ENCODE measurements around the gene PARD3.

PARD3 gene

DNA sequence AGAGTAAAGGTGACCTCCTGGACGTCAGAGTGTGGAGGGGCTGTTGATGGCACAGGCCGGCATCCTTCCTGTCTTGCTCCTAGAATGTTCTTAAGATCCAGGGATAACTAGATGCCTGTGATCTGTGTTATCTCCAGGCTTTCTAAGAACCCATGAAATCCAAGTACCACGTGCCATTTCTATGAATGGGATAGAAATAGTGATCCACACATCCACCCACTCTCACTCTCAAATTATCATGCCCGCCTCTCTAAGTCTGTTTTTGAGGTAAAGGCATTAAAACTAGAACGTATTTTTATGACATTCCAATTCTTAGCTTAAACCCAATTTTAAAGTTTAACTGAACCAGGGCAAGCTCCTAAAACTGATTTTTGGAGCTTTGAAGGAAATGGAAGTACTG lies 622.5 kb downstream of the PARD3 start:
- no peak for DNase-seq

DNA sequence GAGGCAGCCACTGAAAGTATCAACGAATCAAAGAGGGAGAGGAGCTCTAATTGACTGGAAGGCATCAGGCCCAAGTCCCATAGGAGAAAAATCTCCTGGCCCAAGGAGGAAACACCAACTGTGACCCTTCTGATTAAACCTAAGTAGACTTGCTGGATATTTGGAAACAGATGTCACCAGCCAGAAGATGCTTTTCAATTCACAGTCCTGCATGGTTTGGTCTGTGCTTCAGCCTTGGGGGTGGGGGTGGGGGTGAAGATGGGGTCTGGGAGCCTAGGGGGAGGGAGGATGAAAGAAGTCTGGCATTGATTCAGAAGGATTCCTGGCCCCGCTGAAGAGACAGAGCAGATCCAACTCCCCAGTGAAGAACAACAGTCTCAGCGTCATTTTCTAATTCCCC lies 623.7 kb downstream of the PARD3 start:
- DNase-seq: no peak

DNA sequence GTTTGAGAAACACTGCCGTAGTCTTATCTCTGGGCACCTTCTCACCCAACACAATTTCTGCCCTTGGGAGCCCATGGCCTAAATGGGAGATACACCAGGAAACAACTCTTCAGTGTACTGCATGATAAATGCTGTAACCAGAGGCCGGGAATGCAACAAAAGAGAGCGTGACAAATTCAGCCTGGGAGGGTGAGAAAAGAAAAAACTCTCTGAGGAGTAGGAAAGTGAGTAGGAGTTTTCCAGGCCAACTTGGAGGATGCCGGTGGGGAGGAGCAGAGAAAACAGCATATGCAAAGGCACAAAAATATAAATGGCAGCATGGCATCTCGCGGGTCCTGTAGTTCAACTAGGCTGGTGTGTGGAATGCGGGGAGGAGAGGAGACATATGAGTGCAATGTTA lies 624.5 kb downstream of the PARD3 start:
- DNase-seq: no peak

DNA sequence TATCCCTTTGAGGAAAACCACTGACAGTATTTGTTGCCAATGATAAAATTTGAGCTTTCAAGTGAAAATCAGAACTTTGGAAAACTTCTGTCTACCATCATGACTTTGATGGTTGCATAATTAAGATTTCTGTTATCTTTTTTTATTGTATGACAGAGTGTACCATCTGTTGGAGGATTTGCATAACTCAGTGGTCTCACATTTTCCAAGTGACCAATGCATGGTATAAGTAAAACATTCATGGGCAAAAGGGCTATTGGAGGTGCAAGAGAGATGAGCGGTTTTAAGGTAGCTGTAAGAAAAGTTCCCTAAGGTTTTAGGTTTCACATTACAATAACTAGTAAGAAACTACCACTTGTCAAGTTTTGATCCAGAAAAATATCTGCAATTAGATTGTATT lies 625.3 kb downstream of the PARD3 start:
- DNase-seq: no peak

DNA sequence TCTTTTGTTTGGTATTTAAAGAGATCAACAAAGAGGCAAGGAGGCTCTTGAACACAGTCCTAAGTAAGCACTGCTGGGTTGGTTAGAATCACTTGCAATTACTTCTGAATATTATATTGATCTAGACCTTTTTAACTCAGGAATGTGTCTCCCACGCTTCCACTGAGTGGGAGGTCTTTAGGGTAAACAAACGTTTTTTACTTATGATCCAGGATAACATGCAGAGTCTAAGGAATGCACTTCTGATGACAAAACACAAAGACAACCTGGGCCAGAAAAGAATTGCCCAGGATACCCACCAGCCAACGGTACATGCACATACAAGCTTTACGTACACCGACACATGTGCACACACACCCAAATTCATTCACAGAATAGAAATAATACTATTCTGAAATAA lies 626.9 kb downstream of the PARD3 start:
- DNase-seq: no peak

DNA sequence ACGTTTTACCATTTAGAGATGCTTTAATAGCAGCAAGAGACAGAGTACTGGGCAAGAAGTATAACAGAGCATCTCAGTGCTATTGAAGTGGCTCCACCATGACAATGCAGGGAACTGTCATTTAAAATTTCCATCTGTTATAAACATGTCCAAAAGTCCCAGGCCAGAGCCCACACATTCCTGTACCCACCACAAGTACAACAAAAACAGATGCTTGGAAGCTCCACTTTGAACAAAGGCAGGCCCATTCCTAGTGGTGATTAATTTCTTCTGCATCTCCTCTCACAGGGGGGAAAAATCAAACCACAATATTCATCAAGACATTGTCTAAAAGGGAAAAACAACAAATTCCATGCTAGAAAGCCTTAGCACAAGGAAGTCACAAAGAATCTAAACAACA lies 627.9 kb downstream of the PARD3 start:
- no peak for DNase-seq

DNA sequence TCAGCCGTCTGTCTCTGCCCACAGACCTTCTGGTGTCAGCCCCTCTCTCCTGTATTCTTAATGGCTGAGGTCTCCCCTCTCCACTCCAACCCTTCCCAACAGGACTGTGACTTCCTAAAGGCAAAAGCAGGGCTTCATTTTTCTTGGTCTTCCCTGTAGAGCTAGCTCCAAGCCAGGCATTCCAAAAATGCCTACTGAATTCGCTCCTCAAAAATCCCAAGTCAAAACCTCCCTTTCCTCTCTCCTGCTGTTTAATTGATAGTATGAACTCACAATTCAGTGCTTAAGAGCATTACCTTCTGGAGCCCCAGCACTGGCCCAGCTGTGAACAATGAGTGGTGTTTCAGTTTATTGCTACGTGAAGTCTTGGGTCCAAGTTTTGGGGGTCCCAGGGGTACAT lies 628.4 kb downstream of the PARD3 start:
- DNase-seq: no peak

DNA sequence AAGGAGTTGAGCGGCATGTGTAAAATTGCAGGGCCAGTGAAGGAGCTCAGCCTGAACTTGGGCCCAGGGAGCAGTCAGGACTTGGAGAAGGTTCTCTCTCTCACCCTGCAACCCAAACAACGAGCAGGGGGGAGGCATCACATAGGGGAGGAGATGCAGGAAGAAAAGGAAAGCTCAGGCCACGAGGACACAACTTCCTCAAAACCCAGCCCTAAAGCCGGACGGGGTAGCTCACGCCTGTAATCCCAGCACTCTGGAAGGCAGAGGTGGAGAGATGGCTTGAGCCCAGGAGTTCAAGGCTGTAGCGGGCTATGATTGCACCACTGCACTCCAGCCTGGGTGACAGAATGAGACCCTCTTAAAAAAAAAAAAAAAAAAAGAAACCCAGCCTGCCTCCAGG lies 629.1 kb downstream of the PARD3 start:
- no peak for DNase-seq

DNA sequence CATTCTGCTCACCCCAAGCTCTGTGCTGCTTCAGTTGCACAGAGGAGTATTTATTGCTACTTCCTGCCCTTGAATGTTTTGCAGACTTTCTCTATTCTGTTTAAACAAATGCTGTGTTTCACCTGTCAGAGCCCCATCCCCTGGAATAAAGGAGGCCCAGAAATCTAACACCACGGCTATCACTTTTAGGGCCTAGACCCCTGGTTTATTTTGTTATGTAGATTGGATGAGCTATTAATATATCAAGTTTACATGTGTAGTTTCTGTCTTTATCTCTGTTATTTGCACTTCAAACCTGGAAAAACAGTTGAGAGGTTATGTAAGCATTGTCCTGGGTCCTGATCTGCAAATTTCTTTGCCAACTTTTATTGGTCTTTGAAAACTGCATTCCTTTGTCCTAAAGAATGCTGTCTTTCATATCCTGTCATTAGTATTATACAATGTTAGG lies 630.1 kb downstream of the PARD3 start:
- DNase-seq: no peak

DNA sequence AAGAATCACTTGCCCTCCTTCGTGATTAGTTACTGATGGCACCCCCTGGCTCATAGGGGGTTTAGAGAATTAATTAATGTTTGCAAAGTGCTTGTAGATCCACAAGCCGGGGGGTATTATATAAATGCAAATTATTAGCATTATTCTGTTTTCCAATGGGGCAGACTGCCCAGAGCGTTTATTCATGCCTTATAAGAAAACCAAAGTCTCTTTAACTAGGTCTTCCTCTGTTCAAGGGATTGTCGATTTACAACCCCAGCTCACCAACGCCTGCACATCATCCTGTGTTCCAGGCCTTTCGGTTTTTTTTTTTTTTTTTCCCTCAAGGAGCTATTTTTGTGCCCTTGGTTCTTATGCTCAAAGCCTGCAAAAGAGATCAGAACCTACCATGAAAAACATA lies 630.7 kb downstream of the PARD3 start:
- no peak for DNase-seq

DNA sequence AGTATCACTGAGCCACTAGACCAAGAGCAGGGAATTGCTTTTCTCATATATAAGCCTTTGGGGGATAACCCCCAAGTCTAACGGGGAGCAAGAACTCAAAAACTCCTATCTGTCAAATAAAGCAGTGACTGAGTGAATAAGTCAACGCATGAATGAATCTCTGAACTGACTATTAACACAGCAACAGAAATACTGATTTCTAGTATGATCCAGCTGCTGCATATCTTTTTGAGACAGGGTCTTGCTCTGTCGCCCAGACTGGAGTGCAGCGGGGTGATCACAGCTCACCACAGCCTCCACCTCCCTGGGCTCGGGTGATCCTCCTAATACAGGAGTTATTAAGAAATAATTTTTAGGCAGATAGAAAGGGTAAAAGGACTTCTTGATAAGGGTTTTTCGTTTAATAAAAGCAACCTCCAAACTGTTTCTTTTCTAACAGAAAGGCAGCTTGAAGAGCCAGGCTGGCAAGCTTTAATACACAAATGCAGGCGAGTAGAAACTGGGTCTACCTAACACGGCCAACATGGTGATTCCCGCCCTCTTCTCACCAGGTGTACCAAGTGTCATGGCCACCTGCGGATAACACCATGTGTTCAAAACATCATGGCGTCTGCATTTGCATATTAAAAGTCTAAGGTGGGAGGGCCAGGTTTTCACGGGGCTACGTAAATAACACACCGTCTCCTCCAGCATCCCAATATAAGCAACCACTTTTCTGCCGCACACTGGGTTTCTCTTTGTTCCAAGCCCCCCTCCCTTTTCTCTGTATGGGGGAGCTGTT lies 631.9 kb downstream of the PARD3 start:
- no peak for DNase-seq

DNA sequence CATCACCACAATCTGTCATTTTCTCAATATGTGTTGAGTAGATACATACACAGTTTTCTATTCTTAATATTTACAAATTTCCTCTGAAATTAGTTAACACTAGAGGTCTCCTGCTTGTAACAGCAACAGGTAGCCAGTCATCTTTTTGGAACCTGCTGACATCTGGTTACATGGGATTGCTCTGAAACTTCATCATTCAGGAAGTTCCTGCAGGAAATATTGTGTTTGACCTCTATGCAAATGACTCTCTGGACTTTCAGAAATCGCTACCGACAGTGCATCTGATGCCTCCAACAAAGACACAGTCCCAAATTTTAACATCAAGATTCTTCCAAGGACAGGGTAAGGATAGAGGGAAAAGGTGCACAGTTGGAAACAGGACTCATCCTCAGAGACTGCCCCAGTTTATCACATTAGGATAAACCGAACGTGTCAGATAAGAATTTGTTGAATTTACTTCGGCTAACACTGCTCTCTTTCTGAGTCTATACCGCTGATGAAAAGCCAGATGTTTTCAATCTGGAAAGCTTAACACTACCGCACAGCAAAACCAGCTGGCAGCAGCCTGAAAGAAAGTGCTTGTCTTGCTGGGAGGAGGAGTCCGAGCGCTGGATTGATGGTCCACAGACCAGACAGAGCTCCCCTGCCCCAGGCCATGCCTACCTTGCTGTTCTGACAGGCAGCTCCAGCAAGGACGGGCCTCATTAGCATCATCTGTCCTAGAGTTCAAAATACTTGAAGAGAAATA lies 633.4 kb downstream of the PARD3 start:
- no peak for DNase-seq

DNA sequence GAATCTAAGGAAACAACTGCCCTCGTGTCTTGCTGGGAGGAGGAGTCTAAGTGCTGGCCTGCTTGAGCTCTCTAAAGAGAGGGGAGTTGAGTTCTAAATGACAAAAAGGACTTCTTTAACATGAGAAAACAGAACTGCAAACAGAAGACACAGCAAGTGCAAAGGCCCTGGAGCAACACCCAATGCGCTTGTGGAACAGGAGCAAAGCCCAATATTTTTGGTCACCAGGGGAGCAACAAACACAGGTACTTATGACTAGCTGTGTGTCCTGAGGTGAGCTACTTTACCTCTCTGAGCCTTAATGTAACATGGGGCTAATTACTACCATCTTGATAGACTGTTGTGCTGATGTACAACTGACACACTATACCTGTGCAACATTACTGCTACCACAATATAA lies 634.3 kb downstream of the PARD3 start:
- no peak for DNase-seq

DNA sequence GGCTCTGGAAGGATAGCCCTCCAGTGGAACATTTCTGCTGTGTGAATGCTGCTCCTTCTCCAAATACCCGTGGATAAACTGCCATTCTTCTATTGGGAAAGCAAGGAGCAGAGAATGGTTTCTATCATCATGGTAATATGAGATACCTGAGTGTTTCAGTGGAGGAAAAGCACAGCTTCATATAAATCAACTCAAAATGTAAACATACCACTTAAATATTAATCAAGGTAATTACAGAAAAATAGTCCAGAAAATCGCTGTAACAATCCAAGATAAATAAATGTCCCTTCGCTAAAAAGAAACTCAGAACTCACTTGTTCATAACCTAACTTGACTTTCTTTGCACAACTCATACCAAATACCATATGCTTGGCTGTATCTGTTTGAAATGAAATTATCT lies 635.8 kb downstream of the PARD3 start:
- DNase-seq: no peak

DNA sequence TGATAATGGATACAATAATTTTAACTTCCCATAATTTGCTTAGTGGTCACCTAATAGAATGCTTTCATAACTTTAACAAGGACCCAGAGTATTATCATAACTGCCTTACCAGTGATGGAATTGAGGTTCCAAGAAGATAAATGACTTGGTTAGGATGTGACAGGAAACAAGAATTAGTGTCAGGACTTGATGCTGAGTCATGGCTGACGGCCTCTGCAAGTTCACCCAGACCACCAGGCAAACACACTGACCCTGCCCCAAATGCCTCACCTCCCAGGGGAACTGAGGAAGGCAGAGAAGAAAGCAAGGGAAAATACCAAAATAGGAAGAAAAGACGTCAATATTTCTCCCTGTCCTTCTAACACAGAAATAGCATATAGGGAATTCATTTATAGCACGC lies 636.3 kb downstream of the PARD3 start:
- no peak for DNase-seq

DNA sequence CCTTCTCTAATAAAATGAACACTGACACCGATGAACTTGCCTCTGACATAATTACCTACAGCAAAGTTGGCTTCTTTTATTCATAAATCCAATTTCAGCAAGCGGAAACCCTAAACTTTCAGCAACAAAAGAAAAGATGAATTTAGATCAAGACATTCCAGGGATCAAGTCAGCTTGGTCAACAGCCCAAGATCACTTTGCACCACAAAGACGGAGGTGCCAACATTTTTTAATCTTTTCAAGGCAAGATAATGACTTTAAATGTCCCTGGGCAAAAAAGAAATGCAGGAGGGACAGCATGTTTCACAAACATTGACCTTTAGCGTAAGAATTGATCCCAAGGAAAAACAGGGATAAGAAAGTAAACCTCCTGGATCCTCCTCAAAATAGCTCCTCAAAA lies 636.9 kb downstream of the PARD3 start:
- no peak for DNase-seq

DNA sequence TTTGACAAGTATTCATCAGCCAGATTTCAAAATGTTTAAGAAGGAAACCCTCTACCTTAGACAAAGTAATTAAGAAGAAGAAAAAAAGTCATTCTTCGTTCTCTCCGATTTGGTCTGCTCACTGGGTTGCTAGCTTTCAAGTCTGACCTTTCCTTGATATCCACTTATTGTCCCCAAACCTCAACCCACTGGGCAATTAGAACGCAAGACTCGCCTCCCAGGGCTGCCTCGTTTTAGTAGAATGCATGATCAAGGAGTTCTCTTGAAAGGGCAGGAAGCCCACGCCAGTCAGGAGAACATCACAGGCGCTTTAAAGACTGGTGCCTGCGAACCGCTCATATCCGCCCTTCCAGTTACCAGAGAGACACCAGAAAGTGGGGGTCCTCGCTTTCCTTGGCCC lies 637.7 kb downstream of the PARD3 start:
- DNase-seq: no peak

DNA sequence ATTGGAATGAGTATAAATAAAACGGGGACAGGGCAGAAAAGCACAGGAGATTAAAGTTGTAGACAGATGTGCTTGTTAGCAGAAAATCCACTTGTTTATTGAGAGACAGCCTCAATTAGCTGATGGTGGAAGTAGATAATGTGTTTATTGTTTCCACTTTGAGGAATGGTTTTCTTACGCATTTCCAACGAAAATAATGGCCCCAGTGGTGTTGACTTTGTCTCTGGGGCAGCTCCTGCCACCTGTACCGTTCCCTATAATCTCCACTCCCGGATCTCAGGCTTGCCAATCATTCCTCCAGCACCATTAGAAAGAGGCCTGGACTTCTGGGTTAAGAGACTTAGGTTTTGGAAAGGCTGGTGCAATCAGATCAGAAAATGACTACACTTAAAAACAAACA lies 638.7 kb downstream of the PARD3 start:
- DNase-seq: no peak

DNA sequence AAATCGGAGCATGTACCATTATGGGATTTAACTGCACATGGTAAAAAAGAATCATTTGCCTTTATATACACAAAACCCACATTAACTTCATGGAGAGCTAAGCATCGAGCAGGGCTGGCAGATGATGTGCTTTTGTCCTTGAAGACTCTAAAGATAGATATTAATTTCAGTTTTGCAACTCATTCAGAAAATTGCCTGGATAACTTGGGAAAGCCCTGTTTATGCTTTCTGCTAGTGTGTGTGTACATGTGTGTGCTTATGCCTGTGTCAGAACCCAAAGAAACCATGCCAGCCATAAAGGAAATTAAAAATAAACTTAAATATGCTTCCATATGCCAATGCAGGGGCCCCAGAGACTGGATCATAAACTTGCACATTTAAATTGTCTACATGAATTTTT lies 640.0 kb downstream of the PARD3 start:
- DNase-seq: no peak

DNA sequence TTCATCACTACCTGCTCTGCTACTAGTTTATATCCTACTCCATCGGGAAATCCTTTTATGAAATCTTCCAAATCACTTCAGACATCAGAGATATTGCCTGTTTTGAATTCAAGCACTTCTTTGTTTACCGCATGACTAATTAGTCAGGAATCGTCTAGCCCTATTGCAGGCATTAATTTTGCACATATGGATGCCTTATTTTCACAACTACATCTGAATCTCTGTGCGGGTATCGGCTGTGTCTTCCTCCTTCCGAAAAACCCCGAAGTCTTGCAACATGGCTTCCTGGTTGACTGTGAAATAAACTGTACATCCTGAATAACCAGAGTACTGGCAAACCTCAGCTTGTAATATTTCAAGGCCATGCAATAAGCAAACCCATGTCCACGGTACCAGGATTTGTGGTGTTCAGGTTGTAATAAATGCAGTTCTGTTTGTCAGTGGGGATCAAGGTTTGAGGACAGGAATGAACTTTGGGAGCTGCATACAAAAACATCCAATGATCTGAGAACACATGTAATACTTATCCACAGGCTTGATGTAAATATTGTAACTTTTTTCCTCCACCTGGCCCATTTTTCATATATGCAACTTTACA lies 642.1 kb downstream of the PARD3 start:
- no peak for DNase-seq

DNA sequence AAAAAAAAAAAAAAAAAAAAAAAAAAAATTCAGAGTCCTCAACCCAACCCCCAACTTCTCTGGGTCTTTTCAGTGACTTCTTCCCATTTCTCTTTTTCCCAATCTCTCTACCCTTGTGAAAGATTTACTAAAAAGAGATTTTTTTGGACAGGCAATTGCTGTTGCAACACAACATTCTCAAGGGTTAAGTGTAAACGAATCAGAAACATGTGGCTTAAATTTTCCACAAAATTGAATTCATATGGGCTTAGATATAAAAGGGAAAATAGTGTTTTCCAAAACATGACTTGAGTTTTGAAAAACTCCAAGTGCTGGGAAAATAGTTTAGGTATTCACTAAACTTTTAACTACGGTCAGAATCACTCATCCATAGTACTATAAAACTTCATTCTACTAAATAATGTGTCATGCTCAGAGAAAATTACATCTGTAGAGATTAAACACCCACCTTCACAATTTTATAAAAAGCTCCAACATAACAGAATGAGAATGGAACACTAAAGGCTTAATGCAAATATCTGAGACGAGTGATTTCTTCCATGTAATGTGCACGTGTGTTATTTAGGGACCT lies 643.1 kb downstream of the PARD3 start:
- DNase-seq: no peak

DNA sequence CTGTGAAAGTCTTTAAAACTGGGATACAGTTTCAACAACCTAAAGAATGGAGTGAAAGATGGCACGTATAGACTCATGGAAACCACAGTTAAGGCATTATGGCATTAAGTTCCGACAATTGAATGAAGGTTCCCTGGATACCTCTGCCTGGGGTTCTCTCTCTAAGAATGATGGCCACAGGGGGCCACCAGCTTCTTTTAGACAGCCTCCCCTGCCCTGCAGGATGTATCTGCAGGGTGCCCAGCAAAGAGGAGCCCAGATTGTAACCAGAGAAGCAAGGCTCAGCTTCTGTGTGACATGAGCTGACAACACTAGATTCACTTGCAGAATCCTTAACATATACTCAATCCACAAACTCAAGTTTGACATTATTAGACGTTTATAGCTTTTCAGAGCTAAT lies 645.4 kb downstream of the PARD3 start:
- DNase-seq: no peak

DNA sequence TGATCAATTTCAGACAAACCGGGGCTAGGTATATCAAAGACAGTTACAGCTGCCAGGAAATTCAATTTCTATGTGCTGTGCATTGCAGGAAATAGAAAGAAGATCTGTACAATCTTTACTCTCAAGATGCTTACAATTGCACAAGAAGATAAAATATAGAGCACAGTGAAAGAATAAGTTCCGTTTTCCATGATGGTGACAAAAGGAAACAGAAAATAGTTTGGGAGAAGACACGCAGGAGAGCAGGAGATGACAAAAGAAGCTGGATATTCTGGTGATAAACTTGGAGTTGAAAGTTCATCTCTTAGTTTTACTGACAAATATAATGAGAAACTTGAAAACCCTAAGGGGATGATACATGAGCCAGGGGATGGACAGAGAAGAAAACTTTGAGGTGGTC lies 646.0 kb downstream of the PARD3 start:
- no peak for DNase-seq

DNA sequence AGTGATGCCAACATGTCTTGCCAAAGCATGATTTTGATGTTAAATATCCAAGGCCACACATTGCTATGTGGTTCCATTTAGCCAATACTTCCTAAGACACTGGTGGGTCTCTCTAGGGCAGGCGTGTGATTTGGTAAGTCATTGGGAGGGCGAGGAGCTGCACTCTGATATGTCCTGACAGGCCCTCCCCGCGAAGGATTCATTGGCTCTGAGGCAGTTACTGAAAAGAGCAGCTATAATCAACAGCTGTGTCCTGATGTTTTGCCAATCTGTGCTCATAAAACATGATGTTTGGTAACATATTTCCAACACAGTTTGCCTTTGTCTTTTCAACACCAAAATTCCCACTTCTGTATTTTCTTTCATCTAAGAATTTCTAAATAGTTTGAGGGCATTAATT lies 646.7 kb downstream of the PARD3 start:
- DNase-seq: no peak
